GM12874 (cell line): ENCODE data around the gene GRIN3A.

ENCODE experiments used
- CTCF ChIP-seq: IDR thresholded peaks from 2 replicates; pipeline ENCODE4 v1.5.1; 2011; ENCODE audit warnings: low read depth, mild to moderate bottlenecking, control low read depth, low read length, moderate library complexity; ENCODE audit not compliant: insufficient read depth

GRIN3A gene

GRCh38 chr9:101632611-101633010 is 105.8 kb downstream of the GRIN3A start:
- no peak for TF ChIP-seq CTCF

- no peak for TF ChIP-seq CTCF
Measured at GRCh38 chr9:101631892-101632291, 106.6 kb downstream of the GRIN3A start.

GRCh38 chr9:101629636-101630035 is 108.8 kb downstream of the GRIN3A start:
- no peak for TF ChIP-seq CTCF

GRCh38 chr9:101628173-101628572 is 110.3 kb downstream of the GRIN3A start:
- TF ChIP-seq CTCF: no peak

- no peak for TF ChIP-seq CTCF
Measured at GRCh38 chr9:101626295-101626694, 112.2 kb downstream of the GRIN3A start.

GRCh38 chr9:101625876-101626275 is 112.6 kb downstream of the GRIN3A start:
- no peak for TF ChIP-seq CTCF

GRCh38 chr9:101620452-101620851 is 118.0 kb downstream of the GRIN3A start:
- no peak for TF ChIP-seq CTCF

DNA sequence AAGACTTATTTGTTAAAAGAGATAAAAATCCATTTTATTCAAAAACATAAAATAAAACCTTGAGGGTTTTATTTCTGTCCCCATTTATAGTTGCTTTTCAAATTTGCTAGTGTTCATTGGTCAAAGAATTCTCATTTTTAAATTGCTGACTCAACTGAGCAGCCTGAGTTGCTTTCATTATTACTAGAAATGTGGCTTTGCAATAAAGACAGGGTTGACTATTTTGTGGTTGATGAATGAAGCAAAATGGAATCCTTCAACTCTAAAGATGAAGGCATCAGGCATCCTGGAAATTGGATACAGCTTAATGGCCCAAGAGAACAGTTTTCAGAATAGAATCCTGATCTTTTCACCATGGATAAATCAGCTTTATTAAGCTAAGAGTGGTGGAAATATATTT is 119.7 kb downstream of the GRIN3A start:
- no peak for TF ChIP-seq CTCF
